Uterus (tissue), 4 donors: ENCODE measurements around the gene FAM222B. TPM values are rescaled to one million over a fixed set of nuclear protein-coding genes. Genes with fewer than 3 reads are reported as not detected.

Experiments used
- DNase-seq, 2 donors: peaks; one replicate each; pipeline ENCODE4 v3.0.0-alpha.2; 2019 to 2020
- H3K27ac ChIP-seq, 2 donors: fragments of 200-600 bp; sonication (generic); 1 replicate in 1 of 2; 2 replicates in 1 of 2; pipeline ENCODE4 v1.5.1; 2016 to 2018
- H3K27me3 ChIP-seq, 2 donors: fragments of 200-600 bp; sonication (generic); one replicate each; pipeline ENCODE4 v1.5.1; 2018 to 2019; ENCODE audit warnings: control low read depth in 1 of 2
- H3K36me3 ChIP-seq, 2 donors: fragments of 200-600 bp; sonication (generic); one replicate each; pipeline ENCODE4 v1.5.1; 2019; ENCODE audit warnings: control low read depth in 1 of 2
- H3K4me1 ChIP-seq, 2 donors: fragments of 200-600 bp; sonication (generic); one replicate each; pipeline ENCODE4 v1.5.1; 2018 to 2019; ENCODE audit warnings: control low read depth in 1 of 2
- H3K4me3 ChIP-seq, 2 donors: fragments of 200-600 bp; sonication (generic); 1 replicate in 1 of 2; 2 replicates in 1 of 2; pipeline ENCODE4 v1.5.1; 2018 to 2019; ENCODE audit warnings: mild to moderate bottlenecking in 1 of 2
- H3K9me3 ChIP-seq, 2 donors: fragments of 200-600 bp; sonication (generic); one replicate each; pipeline ENCODE4 v1.5.1; 2019; ENCODE audit warnings: control low read depth in 1 of 2
- POLR2A ChIP-seq, 2 donors: fragments of 450-650 bp; IDR thresholded peaks; one replicate each; pipeline ENCODE4 v1.6.1; 2016; ENCODE audit warnings: antibody characterized with exemption in 2 of 2, mild to moderate bottlenecking in 1 of 2, moderate library complexity in 1 of 2
- intact Hi-C: fragments of 100-400 bp; cut with DNase I; formaldehyde crosslinking; loops from one replicate; pipeline ENCODE4 v1.15.1; 2023; ENCODE audit warnings: low total_unique reads
- total RNA-seq, 4 donors: library from RNA; depleted of rRNA in 3 of 4; stranded (reverse); fragments of >200 nt in 3 of 4; gene quantifications; one replicate each; pipeline versions ENCODE4 v1.1.0 to v1.2.4, GENCODE V29; 2014 to 2023
- TF ChIP-seq, protein P1 (sequence below), 4 experiments: fragments of 200-600 bp in 2 of 4; fragments of 450-650 bp in 2 of 4; sonication (generic) in 2 of 4; IDR thresholded peaks; one replicate each; pipeline ENCODE4 v1.5.1; 2016 to 2019; ENCODE audit warnings: antibody characterized with exemption in 4 of 4, mild to moderate bottlenecking in 2 of 4, moderate library complexity in 1 of 4
- donor health status: DM: yes; HTN: yes; CAD: no.

FAM222B gene
- total RNA-seq, 4 donors from 2014 or later: 2.4 to 24.3 (median 4.2) TPM

DNA sequence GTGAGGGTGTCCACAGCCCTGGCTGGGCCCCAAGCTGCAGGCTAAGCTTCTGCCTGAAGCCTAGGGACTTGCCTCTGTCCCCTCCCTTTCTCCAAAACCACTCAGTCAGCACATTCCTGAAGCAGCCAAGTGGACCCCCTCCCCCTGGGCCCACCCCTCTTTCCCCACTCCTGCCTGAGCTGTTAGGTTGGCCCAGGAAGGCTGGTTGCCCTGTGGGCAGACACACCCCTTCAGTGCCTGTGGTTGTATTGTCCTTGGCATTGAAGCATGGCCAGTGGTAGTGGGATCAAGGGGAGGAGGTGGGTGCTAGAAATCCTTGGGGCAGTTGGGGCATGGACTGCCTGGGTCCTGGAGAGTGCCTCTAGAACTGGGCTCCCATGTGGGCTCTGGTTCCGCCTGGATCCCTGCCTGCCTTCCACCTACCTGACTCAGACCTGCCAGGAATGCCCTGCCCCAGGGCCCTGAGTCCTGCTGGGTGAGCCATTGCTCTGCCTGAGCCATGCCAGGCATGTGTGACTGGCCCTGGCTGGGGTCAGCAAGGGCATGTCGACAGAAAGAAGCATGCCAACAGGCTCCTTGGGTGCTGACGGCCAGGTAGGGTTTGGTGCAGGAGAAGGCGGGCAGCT is 96.7 kb downstream of the FAM222B start:
- H3K4me1 ChIP-seq: peaks cover 0 to 11% of the 10 kb centered on the region in 2 donors
- DNase-seq: no peak
- no peaks in the 10 kb centered on the region for H3K27me3 ChIP-seq
- H3K27ac ChIP-seq: peak overlapping the region; percentile 86 to 91
- H3K36me3 ChIP-seq: no peaks in the 10 kb centered on the region
- TF ChIP-seq POLR2A (IDR thresholded peaks at IDR 0.05): no peak
- TF ChIP-seq, protein P1, sequence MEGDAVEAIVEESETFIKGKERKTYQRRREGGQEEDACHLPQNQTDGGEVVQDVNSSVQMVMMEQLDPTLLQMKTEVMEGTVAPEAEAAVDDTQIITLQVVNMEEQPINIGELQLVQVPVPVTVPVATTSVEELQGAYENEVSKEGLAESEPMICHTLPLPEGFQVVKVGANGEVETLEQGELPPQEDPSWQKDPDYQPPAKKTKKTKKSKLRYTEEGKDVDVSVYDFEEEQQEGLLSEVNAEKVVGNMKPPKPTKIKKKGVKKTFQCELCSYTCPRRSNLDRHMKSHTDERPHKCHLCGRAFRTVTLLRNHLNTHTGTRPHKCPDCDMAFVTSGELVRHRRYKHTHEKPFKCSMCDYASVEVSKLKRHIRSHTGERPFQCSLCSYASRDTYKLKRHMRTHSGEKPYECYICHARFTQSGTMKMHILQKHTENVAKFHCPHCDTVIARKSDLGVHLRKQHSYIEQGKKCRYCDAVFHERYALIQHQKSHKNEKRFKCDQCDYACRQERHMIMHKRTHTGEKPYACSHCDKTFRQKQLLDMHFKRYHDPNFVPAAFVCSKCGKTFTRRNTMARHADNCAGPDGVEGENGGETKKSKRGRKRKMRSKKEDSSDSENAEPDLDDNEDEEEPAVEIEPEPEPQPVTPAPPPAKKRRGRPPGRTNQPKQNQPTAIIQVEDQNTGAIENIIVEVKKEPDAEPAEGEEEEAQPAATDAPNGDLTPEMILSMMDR (IDR thresholded peaks at IDR 0.05): no peak
- intact Hi-C loops: no loop called here
- H3K9me3 ChIP-seq: no peaks in the 10 kb centered on the region
- peak overlapping the region in 1 of 2 donors; percentile 77 for H3K4me3 ChIP-seq

DNA sequence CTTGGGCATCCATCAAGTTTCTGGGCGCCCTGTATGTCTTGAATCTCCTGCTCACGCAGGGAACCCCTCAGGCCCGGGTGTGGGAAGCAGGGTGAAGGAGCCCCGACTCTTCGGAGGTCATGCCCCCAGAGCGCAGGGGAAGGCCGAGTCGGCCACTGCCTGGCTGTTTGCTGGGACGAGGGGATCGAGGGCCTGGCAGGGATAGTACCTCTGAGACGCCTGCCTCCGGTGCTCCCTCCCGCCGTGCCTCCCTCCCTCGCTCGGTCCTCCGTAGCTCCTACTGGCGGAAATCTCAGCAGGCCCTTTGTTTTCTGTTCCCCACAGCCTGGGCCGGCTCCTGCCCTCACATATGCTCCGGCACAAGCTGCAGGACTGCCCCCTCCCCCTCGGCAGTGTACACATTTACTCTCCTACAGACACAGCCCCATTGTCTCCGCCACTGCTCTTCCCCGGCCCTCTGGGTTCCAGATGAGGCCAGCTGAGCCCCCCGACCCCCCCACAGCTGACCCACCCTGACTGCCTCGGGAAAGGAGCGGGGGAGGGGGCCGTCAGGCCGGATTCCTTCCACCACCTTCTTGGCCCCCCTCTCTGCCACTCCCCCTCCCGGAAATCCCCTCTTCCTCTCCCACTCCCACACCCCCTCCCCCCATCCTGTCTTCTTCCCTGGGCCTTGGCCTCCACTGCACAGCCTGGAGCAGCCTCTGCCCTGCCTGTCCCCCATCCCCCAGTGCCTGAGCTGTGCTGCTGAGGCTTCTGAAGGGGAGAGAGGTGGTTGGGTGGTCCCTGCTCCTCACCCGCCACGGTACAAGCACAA is 97.4 kb downstream of the FAM222B start:
- Histone ChIP-seq H3K9me3 (no peaks in the 10 kb centered on the region), H3K27me3 (no peaks in the 10 kb centered on the region), H3K27ac (peak overlapping the region; percentile 86 to 91), H3K4me3 (peak overlapping the region; percentile 49 to 77), H3K36me3 (no peaks in the 10 kb centered on the region), H3K4me1 (peaks cover 0 to 11% of the 10 kb centered on the region in 2 donors)
- TF ChIP-seq, protein P1 (IDR thresholded peaks at IDR 0.05): no peak
- TF ChIP-seq POLR2A (IDR thresholded peaks at IDR 0.05): peak in 1 of 2 donors; percentile 39
- DNase-seq: peak; percentile 46 to 51
- intact Hi-C loops: no loop called here

DNA sequence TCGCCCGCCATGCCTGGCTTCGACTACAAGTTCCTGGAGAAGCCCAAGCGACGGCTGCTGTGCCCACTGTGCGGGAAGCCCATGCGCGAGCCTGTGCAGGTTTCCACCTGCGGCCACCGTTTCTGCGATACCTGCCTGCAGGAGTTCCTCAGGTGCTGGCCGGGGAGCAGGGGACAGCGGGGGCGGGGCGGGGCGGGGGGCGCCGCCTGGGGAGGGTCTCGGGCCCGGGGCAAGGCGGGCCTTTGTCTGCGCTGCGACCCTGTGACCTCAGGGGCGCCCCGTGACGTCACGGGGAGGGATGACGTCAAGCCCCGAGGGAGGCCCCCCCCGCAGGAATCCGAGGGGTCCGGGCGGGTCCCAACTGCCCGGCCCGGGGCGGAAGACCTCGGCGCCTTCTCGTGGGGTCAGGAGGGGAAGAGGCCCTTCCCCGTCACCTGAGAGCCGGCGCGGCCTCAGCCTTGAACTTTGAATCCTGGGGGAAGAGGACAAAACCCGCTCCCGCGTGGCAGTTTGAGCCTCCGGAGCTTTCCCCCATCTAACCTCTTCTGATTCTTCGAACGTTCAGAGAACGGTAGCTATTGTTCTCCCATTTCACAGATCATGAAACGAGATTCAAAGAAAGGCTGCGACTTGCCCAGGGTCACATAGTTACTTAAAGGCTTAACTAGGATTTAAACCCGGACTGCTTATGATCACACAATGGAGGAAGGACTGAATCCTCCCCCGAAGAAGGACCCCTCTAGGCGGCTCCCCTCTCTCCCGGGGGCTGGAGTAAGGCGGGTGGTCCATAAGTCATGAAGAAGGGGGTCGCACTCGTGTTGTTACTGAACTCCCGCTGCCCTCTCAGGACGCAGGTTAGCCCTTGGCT is 98.3 kb downstream of the FAM222B start:
- no peaks in the 10 kb centered on the region for H3K9me3 ChIP-seq
- H3K4me3 ChIP-seq: peak overlapping the region; percentile 49 to 77
- H3K27ac ChIP-seq: peak overlapping the region; percentile 86 to 91
- intact Hi-C loops: no loop called here
- peak; percentile 40 to 67 for DNase-seq
- no peaks in the 10 kb centered on the region for H3K36me3 ChIP-seq
- peaks cover 0 to 11% of the 10 kb centered on the region in 2 donors for H3K4me1 ChIP-seq
- no peaks in the 10 kb centered on the region for H3K27me3 ChIP-seq
- peak in 1 of 2 donors; percentile 10 for TF ChIP-seq POLR2A (IDR thresholded peaks at IDR 0.05)
- TF ChIP-seq, protein P1 (IDR thresholded peaks at IDR 0.05): no peak

DNA sequence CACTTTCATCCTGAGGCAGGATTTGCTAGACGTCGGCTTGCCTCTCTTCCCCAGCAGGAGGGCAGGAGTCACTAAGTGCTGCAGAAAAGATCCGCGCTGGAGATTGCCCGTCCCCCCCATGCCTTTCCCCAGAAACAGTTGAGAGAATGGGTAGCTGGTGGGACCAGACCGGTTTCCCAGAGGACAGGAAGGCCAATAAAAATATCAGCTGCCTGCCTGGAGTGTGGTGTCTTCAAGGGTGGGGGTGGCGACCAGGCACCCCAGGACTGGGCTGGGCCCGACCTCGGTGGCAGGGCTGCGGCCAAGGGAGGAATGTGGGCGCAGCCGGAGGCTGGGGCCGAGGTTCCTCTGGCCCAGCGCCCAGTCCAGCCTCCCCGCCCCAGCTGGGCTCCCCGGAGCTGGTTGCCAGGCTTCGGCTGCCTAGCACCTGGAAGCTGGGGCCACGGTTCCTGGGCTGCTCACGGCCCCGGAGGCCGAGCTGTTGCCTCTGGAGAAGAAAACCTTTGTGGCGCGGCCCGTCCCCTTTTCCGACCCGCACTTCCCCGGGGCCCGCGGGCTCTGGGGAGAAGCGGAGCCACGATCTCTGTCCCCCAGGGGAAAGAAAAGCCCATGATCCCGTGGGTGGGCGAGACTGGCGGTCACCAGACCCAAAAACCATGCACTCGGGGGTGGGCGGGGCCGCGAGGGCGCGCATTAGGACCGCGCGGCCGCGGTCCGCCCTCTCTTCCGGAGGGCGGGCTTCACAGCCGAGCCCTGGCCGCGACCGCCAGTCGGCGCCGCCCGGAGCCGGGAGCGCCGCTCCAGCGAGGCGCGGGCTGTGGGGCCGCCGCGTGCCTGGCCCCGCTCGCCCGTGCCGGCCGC is 99.1 kb downstream of the FAM222B start, which contains the start of gene TRAF4:
TSS of gene TRAF4 (plus strand) at position 769 of the 861 bp plus-strand sequence. CDS start 102 bp downstream, outside the sequence.
- Histone ChIP-seq H3K4me1 (peaks cover 0 to 11% of the 10 kb centered on the region in 2 donors), H3K27ac (peak within 1 kb of the TSS; percentile 86 to 91), H3K36me3 (no peaks in the 10 kb centered on the region), H3K4me3 (peak within 1 kb of the TSS; percentile 49 to 77), H3K27me3 (no peaks in the 10 kb centered on the region), H3K9me3 (no peaks in the 10 kb centered on the region)
- peak; percentile 67 to 76 for DNase-seq
- TF ChIP-seq, protein P1 (IDR thresholded peaks at IDR 0.05): peak in 3 of 4 experiments; percentile 42 to 77 (median 67)
- TF ChIP-seq POLR2A (IDR thresholded peaks at IDR 0.05): peak; percentile 98
- intact Hi-C loops: no loop called here
